Mammary microvascular endothelial cell (primary cell): ENCODE data around the gene OR6F1. TPM values are rescaled to one million over a fixed set of nuclear protein-coding genes. Genes with fewer than 3 reads are reported as not detected.

Source experiments
- total RNA-seq: library from RNA; depleted of rRNA; stranded (reverse); fragments of >200 nt; gene quantifications from 2 replicates; pipeline ENCODE4 v1.2.3, GENCODE V29; 2015

The OR6F1 gene
- not detected in 2 replicates for total RNA-seq

DNA sequence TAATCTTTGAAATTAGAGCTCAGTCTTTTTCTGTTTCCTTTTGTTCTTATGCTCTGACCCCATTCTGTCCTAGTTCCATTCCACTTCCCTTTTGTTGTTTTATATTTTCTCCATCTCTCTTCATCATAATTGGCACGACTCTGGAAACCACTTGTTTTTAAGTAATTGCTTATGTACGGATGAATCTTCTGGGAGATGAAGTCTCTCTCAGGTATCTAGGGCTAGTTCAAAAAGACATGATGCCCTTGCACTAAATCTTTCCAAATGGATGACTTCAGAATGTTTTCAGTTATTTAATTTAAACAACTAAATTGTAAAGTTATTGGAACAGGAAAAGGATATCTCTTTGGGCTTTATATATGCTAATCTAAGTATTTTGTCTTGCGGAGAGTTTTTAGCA is at the start of gene OR6F1:
Gene OR6F1 (minus strand): TSS at position 101 of the 400 bp plus-strand sequence. CDS start 3,891 bp downstream, outside the sequence.

DNA sequence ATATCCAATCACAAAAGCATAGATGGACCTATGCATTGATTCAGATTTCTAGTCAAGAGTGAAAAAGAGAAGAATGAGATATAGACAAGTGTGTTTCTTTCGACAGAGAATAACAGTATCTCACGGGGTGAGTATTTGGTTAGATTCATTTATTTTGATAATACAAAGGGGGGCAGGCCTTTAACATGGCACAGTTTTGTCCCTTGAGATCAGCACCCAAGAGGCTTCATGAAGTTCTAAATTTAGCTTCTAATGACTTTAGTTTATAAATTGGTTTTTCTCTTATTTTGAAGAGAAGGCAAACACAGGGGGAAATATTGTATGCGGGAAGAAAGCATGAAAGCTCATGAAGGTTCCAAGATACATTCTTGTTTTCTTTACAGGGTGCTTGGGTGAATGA is 44.0 kb upstream of the OR6F1 start, which contains the start of gene OR1C1:
Gene OR1C1 (minus strand): TSS at position 101 of the 400 bp plus-strand sequence. CDS start 2,150 bp downstream, outside the sequence.

DNA sequence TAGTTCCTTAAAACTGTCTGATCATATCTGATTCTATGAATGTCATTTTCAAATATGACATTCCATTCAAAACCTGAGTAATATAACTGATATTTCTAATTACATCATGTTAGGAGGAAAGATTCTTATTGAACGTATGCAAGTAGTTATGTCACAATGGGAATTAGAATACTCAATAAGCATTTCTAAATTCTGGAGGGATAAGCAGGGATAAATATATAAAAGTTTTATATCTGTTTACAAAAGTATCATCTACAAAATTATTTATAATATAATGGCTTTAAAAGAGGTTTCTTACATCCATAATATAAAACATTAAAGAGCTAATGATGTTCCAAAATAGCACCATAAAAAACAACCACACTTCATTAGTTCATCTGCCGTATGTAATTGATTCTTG is 31.6 kb upstream of the OR6F1 start, which contains the start of gene OR14A2:
Gene OR14A2 (minus strand): TSS at position 101 of the 400 bp plus-strand sequence.

DNA sequence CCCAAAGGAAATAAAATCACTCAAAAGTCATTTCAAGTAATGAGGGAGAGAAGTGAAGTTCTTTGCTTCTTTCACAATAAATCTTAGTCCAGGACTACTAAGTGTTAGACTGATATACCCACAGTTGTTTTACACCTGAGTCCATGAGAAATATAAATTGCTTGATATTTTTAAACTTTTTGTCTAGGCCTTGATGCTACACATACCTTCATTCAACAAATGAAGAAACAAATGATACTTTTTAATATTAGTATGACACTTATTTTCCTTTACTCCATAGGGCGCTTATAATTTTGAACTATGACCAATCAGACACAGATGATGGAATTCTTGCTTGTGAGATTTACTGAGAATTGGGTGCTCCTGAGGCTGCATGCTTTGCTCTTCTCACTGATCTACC is 21.9 kb upstream of the OR6F1 start, which contains the start of gene OR14K1:
Gene OR14K1 (plus strand): TSS at position 301 of the 400 bp plus-strand sequence. CDS start 0 bp downstream, at position 301.

DNA sequence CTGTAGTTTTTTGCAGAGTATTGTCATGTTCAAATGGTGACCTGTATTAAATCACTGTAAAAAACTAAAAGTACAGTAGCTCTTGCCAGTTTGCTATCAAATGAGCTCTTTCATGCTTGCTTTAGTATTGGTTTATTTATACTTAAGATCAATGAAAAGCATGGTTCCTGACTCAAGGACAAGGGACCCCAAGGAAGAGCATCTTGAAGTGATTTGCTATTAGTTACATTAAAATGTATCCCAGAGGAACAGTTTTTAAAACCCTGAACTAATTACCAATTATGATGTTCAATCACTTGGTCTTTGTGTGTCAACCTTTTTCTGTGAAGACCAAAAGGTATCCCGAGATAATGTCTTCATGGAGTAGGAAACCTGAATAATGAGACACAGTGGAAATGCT is 36.8 kb downstream of the OR6F1 start, which contains the start of gene OR13G1:
Gene OR13G1 (minus strand): TSS at position 101 of the 400 bp plus-strand sequence. CDS start 6,698 bp downstream, outside the sequence.

Other genes starting within 250 kb of the OR6F1 start
- not detected in 2 replicates for gene OR2C3, start 180.2 kb downstream of the OR6F1 start, total RNA-seq
- gene GCSAML, start 167.5 kb downstream of the OR6F1 start, total RNA-seq: not detected in 2 replicates
- not detected in 2 replicates for gene OR2G2, start 128.3 kb downstream of the OR6F1 start, total RNA-seq
- gene OR2G3, start 111.1 kb downstream of the OR6F1 start, total RNA-seq: not detected in 2 replicates
- gene OR13G1, start 36.9 kb downstream of the OR6F1 start, total RNA-seq: not detected in 2 replicates
- not detected in 2 replicates for gene OR14K1, start 22.0 kb upstream of the OR6F1 start, total RNA-seq
- not detected in 2 replicates for gene OR14A2, start 31.5 kb upstream of the OR6F1 start, total RNA-seq
- not detected in 2 replicates for gene OR1C1, start 43.9 kb upstream of the OR6F1 start, total RNA-seq
- gene OR14A16, start 107.5 kb upstream of the OR6F1 start, total RNA-seq: not detected in 2 replicates
- not detected in 2 replicates for gene OR11L1, start 125.2 kb upstream of the OR6F1 start, total RNA-seq
- 0.33 and 0.34 TPM in 2 replicates for gene TRIM58, start 140.5 kb upstream of the OR6F1 start, total RNA-seq
- gene OR2W3, start 178.9 kb upstream of the OR6F1 start, total RNA-seq: not detected in 2 replicates
- not detected in 2 replicates for gene OR2T8, start 203.6 kb upstream of the OR6F1 start, total RNA-seq
- not detected in 2 replicates for gene OR2AJ1, start 208.2 kb upstream of the OR6F1 start, total RNA-seq
- gene OR2L8, start 232.2 kb upstream of the OR6F1 start, total RNA-seq: not detected in 2 replicates
- not detected in 2 replicates for gene OR2AK2, start 248.6 kb upstream of the OR6F1 start, total RNA-seq